Upper lobe of left lung (tissue), 6 donors: ENCODE data around the gene CSN3. TPM values are rescaled to one million over a fixed set of nuclear protein-coding genes. Genes with fewer than 3 reads are reported as not detected.
"Not testable (repeated sequence)": the region's sequence is repeated elsewhere in the genome, so short reads cannot be mapped to it uniquely, and the experiment has no call there.

Experiments used
- ATAC-seq, 2 donors: fragments of 200-7000 bp; cut with Tn5 transposase; one replicate each; pipeline ENCODE4 v1.9.1; 2022; ENCODE audit warnings: mild to moderate bottlenecking in 2 of 2, moderate library complexity in 2 of 2; ENCODE audit not compliant: low FRiP score in 2 of 2
- DNase-seq, 2 donors: peaks; one replicate each; pipeline ENCODE4 v3.0.0-alpha.2; 2019 to 2020
- H3K27ac ChIP-seq, 4 donors: fragments of 200-600 bp; sonication (generic); one replicate each; pipeline ENCODE4 v1.5.1; 2016 to 2019
- H3K27me3 ChIP-seq, 4 donors: fragments of 200-600 bp; sonication (generic); one replicate each; pipeline ENCODE4 v1.5.1; 2017 to 2019
- H3K36me3 ChIP-seq, 4 donors: fragments of 200-600 bp; sonication (generic); one replicate each; pipeline ENCODE4 v1.5.1; 2016 to 2019
- H3K4me1 ChIP-seq, 4 donors: fragments of 200-600 bp; sonication (generic); one replicate each; pipeline ENCODE4 v1.5.1; 2018 to 2019
- H3K4me3 ChIP-seq, 4 donors: fragments of 200-600 bp; sonication (generic); one replicate each; pipeline ENCODE4 v1.5.1; 2017 to 2019; ENCODE audit warnings: mild to moderate bottlenecking in 2 of 4, moderate library complexity in 1 of 4
- H3K9me3 ChIP-seq, 4 donors: fragments of 200-600 bp; sonication (generic); one replicate each; pipeline ENCODE4 v1.5.1; 2018 to 2019
- EP300 ChIP-seq, 4 donors: sonication (generic); formaldehyde crosslinking; IDR thresholded peaks; one replicate each; pipeline ENCODE4 v1.5.1; 2017; ENCODE audit warnings: antibody characterized with exemption in 4 of 4, control low read depth in 2 of 4
- POLR2A ChIP-seq, 4 donors: fragments of 450-650 bp; IDR thresholded peaks; one replicate each; pipeline ENCODE4 v1.5.1; 2016 to 2017; ENCODE audit warnings: antibody characterized with exemption in 4 of 4, mild to moderate bottlenecking in 2 of 4
- POLR2AphosphoS5 ChIP-seq, 2 donors: sonication (generic); formaldehyde crosslinking; IDR thresholded peaks; one replicate each; pipeline ENCODE4 v1.5.1; 2017; ENCODE audit warnings: antibody characterized with exemption in 2 of 2
- WGBS, 2 donors: methylation state at CpG; one replicate each; pipeline ENCODE4 v1.1.5; 2017 to 2018; 5-methylcytosine and 5-hydroxymethylcytosine counted together
- total RNA-seq, 6 donors: library from RNA; depleted of rRNA in 4 of 6; stranded (reverse); fragments of >200 nt in 4 of 6; gene quantifications; one replicate each; pipeline versions ENCODE4 v1.1.0 to v1.2.1, GENCODE V29; 2016 to 2021
- TF ChIP-seq, protein P1 (sequence below), 6 experiments: fragments of 450-650 bp in 4 of 6; fragments of 200-600 bp in 2 of 6; sonication (generic) in 2 of 6; IDR thresholded peaks; one replicate each; pipeline ENCODE4 v1.5.1; 2016 to 2019; ENCODE audit warnings: antibody characterized with exemption in 6 of 6
- donor health status: DM: no; HTN: no; CAD: no; lungs with moderate emphysema.
- donor health status: DM: no; HTN: yes; CAD: no; lungs with severe emphysema.

The CSN3 gene
- total RNA-seq, 6 donors from 2014 or later: not detected

- not testable (repeated sequence) for H3K36me3 ChIP-seq, H3K27me3 ChIP-seq, H3K4me1 ChIP-seq, ATAC-seq, DNase-seq, H3K4me3 ChIP-seq, H3K9me3 ChIP-seq, H3K27ac ChIP-seq
- 88 to 90% methylated on average over 3 of the region's 3 CpGs for WGBS, 2 donors
These were observed 21.0 kb upstream of the CSN3 start for GRCh38 chr4:70221389-70221788.

- not testable (repeated sequence) for H3K36me3 ChIP-seq, ATAC-seq, H3K9me3 ChIP-seq, H3K27me3 ChIP-seq, DNase-seq, H3K27ac ChIP-seq, H3K4me3 ChIP-seq, H3K4me1 ChIP-seq
These were observed 20.6 kb upstream of the CSN3 start for GRCh38 chr4:70221818-70222217.

GRCh38 chr4:70225824-70226223 lies 16.6 kb upstream of the CSN3 start, which contains the start of gene FDCSP:
Gene FDCSP, plus strand, starts transcription at chr4:70226124. Its CDS starts 5,071 bp downstream, at chr4:70231195.
- Histone ChIP-seq H3K27ac (no peak within 1 kb of the TSS), H3K4me1 (no peaks in the 10 kb centered on the region), H3K9me3 (no peaks in the 10 kb centered on the region), H3K36me3 (no peaks in the 10 kb centered on the region), H3K27me3 (no peaks in the 10 kb centered on the region), H3K4me3 (no peak within 1 kb of the TSS)
- DNase-seq (no peak), ATAC-seq (no peak)
- WGBS, 2 donors: 66 to 82% methylated on average over 2 of the region's 2 CpGs
- TF ChIP-seq, protein P1, sequence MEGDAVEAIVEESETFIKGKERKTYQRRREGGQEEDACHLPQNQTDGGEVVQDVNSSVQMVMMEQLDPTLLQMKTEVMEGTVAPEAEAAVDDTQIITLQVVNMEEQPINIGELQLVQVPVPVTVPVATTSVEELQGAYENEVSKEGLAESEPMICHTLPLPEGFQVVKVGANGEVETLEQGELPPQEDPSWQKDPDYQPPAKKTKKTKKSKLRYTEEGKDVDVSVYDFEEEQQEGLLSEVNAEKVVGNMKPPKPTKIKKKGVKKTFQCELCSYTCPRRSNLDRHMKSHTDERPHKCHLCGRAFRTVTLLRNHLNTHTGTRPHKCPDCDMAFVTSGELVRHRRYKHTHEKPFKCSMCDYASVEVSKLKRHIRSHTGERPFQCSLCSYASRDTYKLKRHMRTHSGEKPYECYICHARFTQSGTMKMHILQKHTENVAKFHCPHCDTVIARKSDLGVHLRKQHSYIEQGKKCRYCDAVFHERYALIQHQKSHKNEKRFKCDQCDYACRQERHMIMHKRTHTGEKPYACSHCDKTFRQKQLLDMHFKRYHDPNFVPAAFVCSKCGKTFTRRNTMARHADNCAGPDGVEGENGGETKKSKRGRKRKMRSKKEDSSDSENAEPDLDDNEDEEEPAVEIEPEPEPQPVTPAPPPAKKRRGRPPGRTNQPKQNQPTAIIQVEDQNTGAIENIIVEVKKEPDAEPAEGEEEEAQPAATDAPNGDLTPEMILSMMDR (IDR thresholded peaks at IDR 0.05): no peak
- TF ChIP-seq POLR2A (IDR thresholded peaks at IDR 0.05) (no peak), POLR2AphosphoS5 (IDR thresholded peaks at IDR 0.05) (no peak), EP300 (IDR thresholded peaks at IDR 0.05) (no peak)

- ATAC-seq (no peak), DNase-seq (no peak)
- Histone ChIP-seq H3K4me3 (no peak overlapping the region), H3K36me3 (no peaks in the 10 kb centered on the region), H3K9me3 (no peaks in the 10 kb centered on the region), H3K27ac (no peak overlapping the region), H3K27me3 (no peaks in the 10 kb centered on the region), H3K4me1 (no peaks in the 10 kb centered on the region)
- TF ChIP-seq, protein P1 (IDR thresholded peaks at IDR 0.05): no peak
- TF ChIP-seq POLR2A (IDR thresholded peaks at IDR 0.05) (no peak), EP300 (IDR thresholded peaks at IDR 0.05) (no peak), POLR2AphosphoS5 (IDR thresholded peaks at IDR 0.05) (no peak)
- WGBS, 2 donors: 67 to 79% methylated on average over 1 of the region's 1 CpG
These were observed 6.3 kb upstream of the CSN3 start for GRCh38 chr4:70236125-70236524.

DNA sequence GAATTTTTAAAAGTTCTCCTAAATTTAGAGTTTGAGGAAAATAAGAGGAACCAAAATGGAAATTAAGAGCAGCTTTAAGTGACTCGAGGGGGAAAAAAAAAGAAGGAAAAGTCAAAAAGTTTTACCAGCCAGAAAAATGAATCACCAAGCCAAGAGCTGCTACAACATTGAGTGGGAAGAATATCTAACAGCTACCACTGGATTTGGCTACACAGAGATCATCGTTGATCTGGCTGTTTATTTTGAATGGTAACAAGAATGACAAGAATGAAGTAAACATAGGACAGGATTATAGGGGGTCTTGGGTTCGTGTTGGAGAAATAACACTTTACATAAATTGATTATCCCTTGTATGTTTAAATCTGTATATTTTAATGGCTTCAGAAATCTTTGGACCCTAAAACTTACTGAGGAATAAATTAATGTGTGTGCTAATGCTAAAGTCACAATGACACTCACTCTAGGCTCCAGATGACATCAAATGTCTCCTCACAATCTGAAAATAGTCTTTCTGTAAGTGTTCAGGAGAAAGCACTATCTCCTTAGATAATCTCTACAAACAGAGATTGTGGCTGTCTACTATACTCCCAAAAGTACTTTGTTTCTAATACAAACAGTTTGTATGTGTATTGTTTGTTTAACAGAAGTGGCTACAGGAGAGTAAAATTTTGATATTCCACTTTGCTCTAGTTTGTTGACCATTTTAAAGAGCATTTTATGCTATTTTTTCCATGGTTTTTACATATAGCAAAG lies 3.1 kb upstream of the CSN3 start:
- no peaks in the 10 kb centered on the region for H3K27me3 ChIP-seq
- 22 to 27% methylated on average over 3 of the region's 3 CpGs for WGBS, 2 donors
- DNase-seq (no peak), ATAC-seq (no peak)
- no peaks in the 10 kb centered on the region for H3K9me3 ChIP-seq
- H3K4me3 ChIP-seq: no peak overlapping the region
- TF ChIP-seq POLR2A (IDR thresholded peaks at IDR 0.05) (no peak), POLR2AphosphoS5 (IDR thresholded peaks at IDR 0.05) (no peak), EP300 (IDR thresholded peaks at IDR 0.05) (no peak)
- TF ChIP-seq, protein P1 (IDR thresholded peaks at IDR 0.05): no peak
- no peak overlapping the region for H3K27ac ChIP-seq
- no peaks in the 10 kb centered on the region for H3K4me1 ChIP-seq
- no peaks in the 10 kb centered on the region for H3K36me3 ChIP-seq
